Astrocyte (in vitro differentiated cells and primary cell): ENCODE results near the gene LTBP2. TPM values are rescaled to one million over a fixed set of nuclear protein-coding genes. Genes with fewer than 3 reads are reported as not detected.

Source experiments
- DNase-seq: peaks from one replicate; pipeline ENCODE4 v3.0.0-alpha.2; 2010; ENCODE audit warnings: low read depth
- FAIRE-seq: peaks from 2 replicates; lab custom pipeline; 2011; peaks lifted over from hg19 to GRCh38; lab: Jason Lieb, UNC
- H2AFZ ChIP-seq: 2 replicates; pipeline ENCODE4 v1.6.0; 2012; ENCODE audit warnings: low read depth, low read length, inconsistent platforms
- H3K27ac ChIP-seq: 2 replicates; pipeline ENCODE4 v1.5.1; 2011; ENCODE audit warnings: low read depth, low read length, inconsistent platforms
- H3K27me3 ChIP-seq: 2 replicates; pipeline ENCODE4 v1.6.0; 2011; ENCODE audit warnings: low read length, inconsistent platforms; ENCODE audit not compliant: insufficient read depth
- H3K36me3 ChIP-seq: 2 replicates; pipeline ENCODE4 v1.5.1; 2011; ENCODE audit warnings: low read length, inconsistent platforms; ENCODE audit not compliant: insufficient read depth
- H3K4me1 ChIP-seq: 2 replicates; pipeline ENCODE4 v1.5.1; 2011; ENCODE audit warnings: low read length, inconsistent platforms; ENCODE audit not compliant: insufficient read depth
- H3K4me2 ChIP-seq: 2 replicates; pipeline ENCODE4 v1.6.0; 2012; ENCODE audit warnings: low read length, inconsistent platforms
- H3K4me3 ChIP-seq: 2 replicates; pipeline ENCODE4 v1.5.1; 2011; ENCODE audit warnings: low read depth, mild to moderate bottlenecking, low read length, inconsistent platforms; ENCODE audit not compliant: insufficient read depth
- H3K79me2 ChIP-seq: 2 replicates; pipeline ENCODE4 v1.6.0; 2012; ENCODE audit warnings: mild to moderate bottlenecking, low read length, inconsistent platforms; ENCODE audit not compliant: insufficient read depth
- H3K9ac ChIP-seq: 2 replicates; pipeline ENCODE4 v1.6.0; 2012; ENCODE audit warnings: mild to moderate bottlenecking, low read length, inconsistent platforms
- H3K9me3 ChIP-seq: 2 replicates; pipeline ENCODE4 v1.5.1; 2012; ENCODE audit warnings: low read depth, mild to moderate bottlenecking, low read length, inconsistent platforms; ENCODE audit not compliant: insufficient read depth
- H4K20me1 ChIP-seq: 2 replicates; pipeline ENCODE4 v1.6.0; 2012; ENCODE audit warnings: low read length, inconsistent platforms; ENCODE audit not compliant: insufficient read depth
- H3K27ac Mint-ChIP-seq: one replicate; pipeline ENCODE4 v1.8.0; 2021; ENCODE audit warnings: mild to moderate bottlenecking, mixed read lengths; ENCODE audit not compliant: unreplicated experiment
- H3K27me3 Mint-ChIP-seq: one replicate; pipeline ENCODE4 v1.8.0; 2021; ENCODE audit warnings: low read depth, mixed read lengths; ENCODE audit not compliant: unreplicated experiment
- H3K36me3 Mint-ChIP-seq: one replicate; pipeline ENCODE4 v1.8.0; 2021; ENCODE audit warnings: low read depth, mixed read lengths; ENCODE audit not compliant: unreplicated experiment
- H3K4me1 Mint-ChIP-seq: one replicate; pipeline ENCODE4 v1.8.0; 2021; ENCODE audit warnings: low read depth, mixed read lengths; ENCODE audit not compliant: unreplicated experiment
- H3K4me3 Mint-ChIP-seq: one replicate; pipeline ENCODE4 v1.8.0; 2021; ENCODE audit warnings: mild to moderate bottlenecking, moderate library complexity, mixed read lengths; ENCODE audit not compliant: unreplicated experiment
- H3K9me3 Mint-ChIP-seq: one replicate; pipeline ENCODE4 v1.8.0; 2021; ENCODE audit warnings: mild to moderate bottlenecking, mixed read lengths; ENCODE audit not compliant: unreplicated experiment
- EZH2 ChIP-seq: IDR thresholded peaks from 2 replicates; pipeline ENCODE4 v1.6.1; 2012; ENCODE audit warnings: mild to moderate bottlenecking, low read length, inconsistent platforms; ENCODE audit not compliant: insufficient read depth
- total RNA-seq: library from RNA; stranded (reverse); gene quantifications from 2 replicates; pipeline ENCODE4 v1.2.1, GENCODE V29; 2021
- TF ChIP-seq, protein P1 (sequence below): IDR thresholded peaks from 2 replicates; pipeline ENCODE4 v1.5.1; 2011; ENCODE audit warnings: low read depth, mild to moderate bottlenecking, inconsistent platforms, low read length, moderate library complexity; ENCODE audit not compliant: insufficient read depth

LTBP2 gene
- total RNA-seq, 1 donor from 2014 or later: 162 TPM

DNA sequence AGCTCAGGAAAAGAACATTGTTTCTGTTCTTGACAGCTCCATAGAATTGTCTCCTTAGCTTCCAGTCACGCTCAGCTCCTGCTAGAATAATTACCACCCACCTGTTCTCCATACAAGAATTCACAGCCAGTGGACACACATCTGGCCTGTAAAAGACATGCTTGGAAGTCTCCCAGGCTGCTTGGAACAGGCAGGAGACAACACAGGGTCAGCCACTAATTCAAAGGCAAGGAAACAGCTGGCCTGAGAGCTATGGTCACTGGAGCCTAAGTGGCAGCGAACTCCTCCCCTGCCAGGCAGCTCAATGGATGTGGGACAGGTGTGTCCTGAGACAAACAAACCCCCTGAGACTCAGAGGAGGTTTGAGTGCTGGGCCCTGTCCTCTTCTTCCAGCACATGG is 22.9 kb upstream of the LTBP2 start:
- Mint-ChIP-seq H3K4me1 (peaks cover 55% of the 10 kb centered on the region), H3K27ac (no peak overlapping the region), H3K4me3 (no peak overlapping the region), H3K9me3 (no peaks in the 10 kb centered on the region), H3K36me3 (no peaks in the 10 kb centered on the region), H3K27me3 (no peaks in the 10 kb centered on the region)
- no peaks in the 10 kb centered on the region for H3K79me2 ChIP-seq
- no peak for FAIRE-seq
- no peak overlapping the region for H3K9ac ChIP-seq
- no peak overlapping the region for H3K27ac ChIP-seq
- no peaks in the 10 kb centered on the region for H3K27me3 ChIP-seq
- H3K4me1 ChIP-seq: peaks cover 16% of the 10 kb centered on the region
- no peak overlapping the region for H2AFZ ChIP-seq
- no peak for DNase-seq
- no peaks in the 10 kb centered on the region for H3K9me3 ChIP-seq
- no peaks in the 10 kb centered on the region for H3K36me3 ChIP-seq
- TF ChIP-seq, protein P1, sequence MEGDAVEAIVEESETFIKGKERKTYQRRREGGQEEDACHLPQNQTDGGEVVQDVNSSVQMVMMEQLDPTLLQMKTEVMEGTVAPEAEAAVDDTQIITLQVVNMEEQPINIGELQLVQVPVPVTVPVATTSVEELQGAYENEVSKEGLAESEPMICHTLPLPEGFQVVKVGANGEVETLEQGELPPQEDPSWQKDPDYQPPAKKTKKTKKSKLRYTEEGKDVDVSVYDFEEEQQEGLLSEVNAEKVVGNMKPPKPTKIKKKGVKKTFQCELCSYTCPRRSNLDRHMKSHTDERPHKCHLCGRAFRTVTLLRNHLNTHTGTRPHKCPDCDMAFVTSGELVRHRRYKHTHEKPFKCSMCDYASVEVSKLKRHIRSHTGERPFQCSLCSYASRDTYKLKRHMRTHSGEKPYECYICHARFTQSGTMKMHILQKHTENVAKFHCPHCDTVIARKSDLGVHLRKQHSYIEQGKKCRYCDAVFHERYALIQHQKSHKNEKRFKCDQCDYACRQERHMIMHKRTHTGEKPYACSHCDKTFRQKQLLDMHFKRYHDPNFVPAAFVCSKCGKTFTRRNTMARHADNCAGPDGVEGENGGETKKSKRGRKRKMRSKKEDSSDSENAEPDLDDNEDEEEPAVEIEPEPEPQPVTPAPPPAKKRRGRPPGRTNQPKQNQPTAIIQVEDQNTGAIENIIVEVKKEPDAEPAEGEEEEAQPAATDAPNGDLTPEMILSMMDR: no peak
- TF ChIP-seq EZH2: no peak
- no peak overlapping the region for H3K4me2 ChIP-seq
- H3K4me3 ChIP-seq: no peak overlapping the region
- H4K20me1 ChIP-seq: no peaks in the 10 kb centered on the region

DNA sequence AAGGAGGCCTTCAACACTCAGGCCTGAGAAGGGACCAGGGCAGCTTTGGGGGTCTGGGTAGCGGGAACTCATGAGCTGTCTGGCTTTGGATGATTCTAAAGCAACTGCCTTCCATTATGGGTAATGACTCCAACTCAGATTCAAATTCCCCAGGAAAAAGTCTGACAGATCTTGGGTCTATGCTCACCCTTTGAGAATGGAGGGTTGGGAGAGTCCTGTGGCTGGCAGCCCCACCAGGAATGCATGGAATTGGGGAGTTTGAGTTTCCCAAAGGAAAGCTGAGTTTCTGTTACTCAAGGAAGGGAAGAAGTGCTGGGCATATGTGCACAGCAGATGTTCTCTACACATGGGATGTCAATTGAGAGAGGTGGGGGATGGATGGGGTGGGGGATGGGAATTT is 22.4 kb upstream of the LTBP2 start:
- no peaks in the 10 kb centered on the region for H3K9me3 Mint-ChIP-seq
- no peak overlapping the region for H3K4me2 ChIP-seq
- FAIRE-seq: no peak
- H4K20me1 ChIP-seq: no peaks in the 10 kb centered on the region
- H3K9ac ChIP-seq: no peak overlapping the region
- H3K36me3 ChIP-seq: no peaks in the 10 kb centered on the region
- H3K4me3 ChIP-seq: no peak overlapping the region
- H3K9me3 ChIP-seq: no peaks in the 10 kb centered on the region
- DNase-seq: peak; percentile 54
- peaks cover 55% of the 10 kb centered on the region for H3K4me1 Mint-ChIP-seq
- H3K4me3 Mint-ChIP-seq: peak overlapping the region; percentile 45
- H3K27ac ChIP-seq: no peak overlapping the region
- no peak overlapping the region for H2AFZ ChIP-seq
- no peaks in the 10 kb centered on the region for H3K27me3 Mint-ChIP-seq
- TF ChIP-seq, protein P1: no peak
- TF ChIP-seq EZH2: no peak
- H3K36me3 Mint-ChIP-seq: no peaks in the 10 kb centered on the region
- H3K4me1 ChIP-seq: peaks cover 16% of the 10 kb centered on the region
- peak overlapping the region; percentile 90 for H3K27ac Mint-ChIP-seq
- no peaks in the 10 kb centered on the region for H3K79me2 ChIP-seq
- no peaks in the 10 kb centered on the region for H3K27me3 ChIP-seq

DNA sequence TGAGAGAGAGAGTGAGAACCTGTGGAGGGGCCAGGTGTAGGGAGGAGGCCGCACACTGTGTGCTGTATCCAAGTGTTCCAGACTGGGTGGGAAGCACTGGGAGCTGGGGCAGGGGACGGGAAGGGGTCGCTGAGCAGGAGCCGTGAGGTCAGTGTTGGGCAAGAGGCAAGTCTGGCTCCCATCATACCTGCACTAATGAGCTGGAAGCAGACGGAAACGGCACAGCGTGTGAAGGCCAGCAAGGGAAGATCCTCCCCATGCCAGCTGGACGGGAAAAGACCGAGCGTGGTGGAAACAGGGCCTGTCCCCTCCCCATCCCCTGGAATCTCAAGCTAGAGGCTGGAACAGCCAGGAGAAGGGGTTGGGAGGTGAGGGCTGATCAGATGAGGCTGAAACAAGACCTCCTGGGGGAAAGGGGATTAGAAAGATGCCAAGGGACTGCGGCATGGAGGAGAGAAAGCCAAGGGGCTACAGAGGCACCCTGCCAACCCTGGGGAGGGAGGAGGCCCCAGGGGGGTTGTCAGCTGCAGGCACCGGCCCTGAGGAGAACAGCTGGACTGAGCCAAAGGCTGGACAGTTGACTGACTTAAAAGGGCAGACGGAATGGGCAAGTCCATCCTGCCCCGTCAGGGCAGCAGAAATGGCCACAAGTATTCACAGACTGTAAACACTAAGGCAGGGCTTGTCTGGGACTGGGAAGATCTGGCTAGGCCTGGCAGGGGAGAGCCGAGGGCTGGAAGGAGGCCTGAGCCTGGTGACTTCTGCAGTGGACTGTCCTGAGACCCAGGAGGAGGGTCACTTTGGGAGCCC is 19.0 kb upstream of the LTBP2 start:
- Mint-ChIP-seq H3K9me3 (no peaks in the 10 kb centered on the region), H3K36me3 (peaks cover 3% of the 10 kb centered on the region), H3K4me1 (peaks cover 40% of the 10 kb centered on the region), H3K4me3 (peak overlapping the region; percentile 45), H3K27ac (peak overlapping the region; percentile 75), H3K27me3 (peaks cover 2% of the 10 kb centered on the region)
- no peaks in the 10 kb centered on the region for H4K20me1 ChIP-seq
- peak; percentile 36 for DNase-seq
- no peaks in the 10 kb centered on the region for H3K9me3 ChIP-seq
- H3K4me3 ChIP-seq: no peak overlapping the region
- H3K36me3 ChIP-seq: no peaks in the 10 kb centered on the region
- no peak overlapping the region for H3K4me2 ChIP-seq
- no peak for TF ChIP-seq EZH2
- TF ChIP-seq, protein P1: no peak
- peak overlapping the region; percentile 29 for H2AFZ ChIP-seq
- no peak overlapping the region for H3K27ac ChIP-seq
- H3K9ac ChIP-seq: no peak overlapping the region
- FAIRE-seq: no peak
- no peaks in the 10 kb centered on the region for H3K79me2 ChIP-seq
- H3K4me1 ChIP-seq: peaks cover 3% of the 10 kb centered on the region
- no peaks in the 10 kb centered on the region for H3K27me3 ChIP-seq
